Measurements from ENCODE around the gene C10orf90. TPM values are rescaled to one million over a fixed set of nuclear protein-coding genes. Genes with fewer than 3 reads are reported as not detected.

The C10orf90 gene
- total RNA-seq, 4 donors from 2014 or later, result not detected

DNA sequence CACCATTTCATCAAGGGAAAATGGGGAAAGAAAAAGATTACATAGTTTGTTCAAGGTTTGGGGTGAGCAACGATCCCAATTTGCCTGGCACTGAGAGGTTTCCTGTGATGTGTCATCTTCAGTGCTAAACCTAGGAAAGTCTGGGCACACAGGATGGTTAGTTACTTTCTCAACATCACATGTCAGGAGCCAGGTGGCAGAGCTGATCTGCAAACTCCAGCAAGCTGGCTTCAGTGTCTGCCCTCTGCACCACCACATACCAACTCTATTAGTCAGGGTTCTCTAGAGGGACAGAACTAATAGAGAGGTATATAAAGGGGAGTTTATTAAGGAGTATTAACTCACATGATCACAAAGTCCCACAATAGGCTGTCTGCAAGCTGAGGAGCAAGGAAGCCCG lies 293.5 kb downstream of the C10orf90 start:
- TF ChIP-seq, protein P1, sequence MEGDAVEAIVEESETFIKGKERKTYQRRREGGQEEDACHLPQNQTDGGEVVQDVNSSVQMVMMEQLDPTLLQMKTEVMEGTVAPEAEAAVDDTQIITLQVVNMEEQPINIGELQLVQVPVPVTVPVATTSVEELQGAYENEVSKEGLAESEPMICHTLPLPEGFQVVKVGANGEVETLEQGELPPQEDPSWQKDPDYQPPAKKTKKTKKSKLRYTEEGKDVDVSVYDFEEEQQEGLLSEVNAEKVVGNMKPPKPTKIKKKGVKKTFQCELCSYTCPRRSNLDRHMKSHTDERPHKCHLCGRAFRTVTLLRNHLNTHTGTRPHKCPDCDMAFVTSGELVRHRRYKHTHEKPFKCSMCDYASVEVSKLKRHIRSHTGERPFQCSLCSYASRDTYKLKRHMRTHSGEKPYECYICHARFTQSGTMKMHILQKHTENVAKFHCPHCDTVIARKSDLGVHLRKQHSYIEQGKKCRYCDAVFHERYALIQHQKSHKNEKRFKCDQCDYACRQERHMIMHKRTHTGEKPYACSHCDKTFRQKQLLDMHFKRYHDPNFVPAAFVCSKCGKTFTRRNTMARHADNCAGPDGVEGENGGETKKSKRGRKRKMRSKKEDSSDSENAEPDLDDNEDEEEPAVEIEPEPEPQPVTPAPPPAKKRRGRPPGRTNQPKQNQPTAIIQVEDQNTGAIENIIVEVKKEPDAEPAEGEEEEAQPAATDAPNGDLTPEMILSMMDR (IDR thresholded peaks at IDR 0.05), result no peak
- no peak for TF ChIP-seq POLR2A (IDR thresholded peaks at IDR 0.05)
- DNase-seq, result no peak
- Histone ChIP-seq H3K9me3 (no peaks in the 10 kb centered on the region), H3K4me3 (no peak overlapping the region), H3K27me3 (no peaks in the 10 kb centered on the region), H3K4me1 (no peaks in the 10 kb centered on the region), H3K36me3 (no peaks in the 10 kb centered on the region), H3K27ac (no peak overlapping the region)

DNA sequence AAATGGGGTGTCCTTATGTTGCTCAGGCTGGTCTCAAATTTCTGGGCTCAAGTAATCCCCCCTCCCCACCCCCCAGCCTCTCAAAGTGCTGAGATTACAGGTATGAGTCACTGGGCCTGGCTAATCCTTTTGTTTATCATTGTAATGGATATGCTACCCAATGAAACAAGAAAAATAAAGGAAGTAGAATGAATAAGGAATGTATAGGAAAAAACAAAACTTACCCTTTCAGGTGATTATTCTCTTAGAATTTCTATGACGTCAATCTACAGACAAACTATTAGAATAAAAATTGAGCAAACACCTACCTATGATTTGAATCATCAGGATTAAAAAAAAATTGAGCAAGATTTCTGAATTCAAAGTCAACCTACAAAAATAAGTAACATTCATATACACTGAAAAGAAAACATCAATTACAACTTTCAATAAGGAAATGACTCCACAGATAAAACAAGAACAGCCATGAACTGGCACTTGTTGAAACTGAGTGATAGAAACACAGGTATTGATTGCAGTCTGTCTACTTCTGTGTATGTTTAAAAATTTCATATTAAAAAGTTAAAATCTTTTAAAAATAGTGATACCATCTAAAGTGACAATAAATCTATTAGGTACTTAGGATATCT lies 294.5 kb downstream of the C10orf90 start:
- Histone ChIP-seq H3K27ac (no peak overlapping the region), H3K9me3 (no peaks in the 10 kb centered on the region), H3K4me3 (no peak overlapping the region), H3K27me3 (no peaks in the 10 kb centered on the region), H3K36me3 (no peaks in the 10 kb centered on the region), H3K4me1 (no peaks in the 10 kb centered on the region)
- TF ChIP-seq, protein P1 (IDR thresholded peaks at IDR 0.05), result no peak
- TF ChIP-seq POLR2A (IDR thresholded peaks at IDR 0.05), result no peak
- DNase-seq, result no peak

DNA sequence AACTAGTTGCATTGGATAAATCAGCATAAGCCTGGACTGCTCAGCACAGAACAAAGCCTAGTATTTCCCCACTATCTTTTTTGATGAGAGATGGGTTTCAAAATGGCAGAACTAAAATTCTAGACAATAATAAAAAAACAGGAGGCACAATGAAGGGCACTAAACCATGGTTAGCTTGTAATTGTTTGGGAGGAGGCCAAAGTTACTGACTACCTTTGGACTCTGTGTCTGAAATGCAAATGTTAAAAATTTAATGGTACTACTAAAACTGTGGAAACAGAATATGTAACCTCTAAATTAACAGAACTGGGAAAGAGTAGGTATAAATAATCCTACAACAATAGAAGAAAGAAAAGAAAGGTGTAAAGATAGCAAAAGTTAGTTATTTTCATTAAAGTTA lies 295.2 kb downstream of the C10orf90 start:
- Histone ChIP-seq H3K36me3 (no peaks in the 10 kb centered on the region), H3K27ac (no peak overlapping the region), H3K27me3 (no peaks in the 10 kb centered on the region), H3K9me3 (no peaks in the 10 kb centered on the region), H3K4me1 (no peaks in the 10 kb centered on the region), H3K4me3 (no peak overlapping the region)
- DNase-seq, result no peak
- TF ChIP-seq, protein P1 (IDR thresholded peaks at IDR 0.05), result no peak
- TF ChIP-seq POLR2A (IDR thresholded peaks at IDR 0.05), result no peak

Other genes starting within 250 kb of the C10orf90 start
- gene DOCK1, start 234.7 kb upstream of the C10orf90 start, total RNA-seq, result 100 to 1,000 TPM in 2 of 4 donors, 10 to 100 TPM in 2; 42.0 to 117 (median 92.2) TPM

Data from Peyer's patch (tissue), 4 donors.